Stimulated activated effector memory CD8-positive, alpha-beta T cell treated with anti-CD3 and anti-CD28 coated beads, Interleukin-12 subunit alpha, Interleukin-12 subunit beta, amount 100 ng/mL, for 72 hours (primary cell): ENCODE measurements around the gene GABRB2.
A peak's percentile ranks its signal among the peaks of the same experiment; 100 is the strongest.

Source experiments
- ATAC-seq: fragments of 150-1000 bp; cut with Tn5 transposase; 2 replicates; pipeline ENCODE4 v1.10.0; 2021
- DNase-seq, 2 donors: peaks; one replicate each; pipeline ENCODE4 v3.0.0; 2021 to 2022; ENCODE audit warnings: low spot score in 2 of 2
- H3K27ac Mint-ChIP-seq: one replicate; pipeline ENCODE4 v1.8.0; 2022; ENCODE audit warnings: mild to moderate bottlenecking, mixed read lengths
- H3K36me3 Mint-ChIP-seq: one replicate; pipeline ENCODE4 v1.8.0; 2022; ENCODE audit warnings: mild to moderate bottlenecking, mixed read lengths
- H3K4me1 Mint-ChIP-seq: one replicate; pipeline ENCODE4 v1.8.0; 2022; ENCODE audit warnings: mixed read lengths
- H3K4me3 Mint-ChIP-seq: one replicate; pipeline ENCODE4 v1.8.0; 2022; ENCODE audit warnings: mild to moderate bottlenecking, mixed read lengths
- H3K9me3 Mint-ChIP-seq: one replicate; pipeline ENCODE4 v1.8.0; 2022; ENCODE audit warnings: mixed read lengths

Gene GABRB2

DNA sequence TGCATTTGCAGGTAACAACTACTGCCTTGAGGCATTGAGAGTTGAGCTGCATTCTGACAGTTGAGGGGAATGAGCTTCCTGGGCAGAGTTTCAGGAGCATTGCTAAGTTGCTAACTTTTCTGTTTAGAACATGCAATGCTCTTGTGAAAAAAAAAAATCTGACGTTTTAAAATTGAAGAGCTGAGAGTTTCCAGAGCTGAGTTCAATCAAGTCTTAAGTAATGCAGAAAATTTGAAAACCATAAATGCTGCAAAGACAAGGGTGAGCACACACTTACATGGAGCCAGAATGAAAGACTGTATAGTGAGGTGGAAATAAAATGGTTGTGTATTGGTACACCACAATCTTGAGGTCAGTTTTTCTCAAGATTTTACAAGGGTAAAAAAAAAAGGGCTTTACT, 166.0 kb downstream of the GABRB2 start:
- Mint-ChIP-seq H3K4me3 (no peak overlapping the region), H3K9me3 (peaks cover 3% of the 10 kb centered on the region), H3K27ac (no peak overlapping the region), H3K4me1 (no peaks in the 10 kb centered on the region), H3K36me3 (no peaks in the 10 kb centered on the region)
- no peak for ATAC-seq
- DNase-seq, result no peak

DNA sequence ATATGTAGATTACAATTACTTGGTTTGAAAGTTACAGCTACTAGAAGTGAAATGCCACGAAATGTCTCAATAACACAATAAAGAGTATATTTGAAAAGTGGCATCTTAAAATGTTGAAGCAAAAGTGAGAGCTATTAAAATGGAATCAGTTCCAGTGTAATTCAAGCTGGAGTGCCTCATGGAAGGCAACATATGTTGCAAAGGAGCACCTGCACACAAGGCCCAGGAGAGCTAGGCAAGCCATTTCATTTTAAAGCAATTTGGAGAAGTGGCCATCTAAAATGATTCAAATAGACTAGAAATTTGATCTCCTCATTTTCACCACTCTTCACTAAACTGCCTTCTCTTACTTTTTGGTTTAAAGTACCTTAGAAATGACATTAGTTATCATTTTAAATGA, 167.8 kb downstream of the GABRB2 start:
- H3K9me3 Mint-ChIP-seq, result no peaks in the 10 kb centered on the region

DNA sequence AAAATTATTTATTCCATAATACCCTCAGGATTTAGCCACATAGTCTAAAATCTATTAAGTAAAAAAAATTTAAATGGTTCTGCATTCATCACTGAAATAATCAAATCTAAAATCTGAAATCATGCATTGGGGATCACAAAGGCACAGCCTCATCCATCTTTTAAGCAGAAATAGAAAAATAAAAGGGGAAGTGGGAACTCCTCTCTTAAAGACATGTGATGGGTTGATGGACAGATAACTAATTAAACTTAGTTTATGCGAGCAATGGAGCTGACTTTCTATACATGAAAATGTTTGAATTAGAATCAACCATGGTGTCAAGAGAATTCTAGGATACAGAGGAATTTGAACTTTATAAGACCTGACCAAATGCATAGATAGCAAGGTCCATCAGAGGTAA, 170.5 kb downstream of the GABRB2 start:
- no peak for ATAC-seq
- no peak overlapping the region for H3K27ac Mint-ChIP-seq
- no peak for DNase-seq

More for the DNA sequence above, 167.8 kb downstream of the GABRB2 start:
- no peak for ATAC-seq
- Mint-ChIP-seq H3K4me1 (no peaks in the 10 kb centered on the region), H3K4me3 (no peak overlapping the region), H3K36me3 (no peaks in the 10 kb centered on the region), H3K27ac (no peak overlapping the region)
- DNase-seq, result no peak

DNA sequence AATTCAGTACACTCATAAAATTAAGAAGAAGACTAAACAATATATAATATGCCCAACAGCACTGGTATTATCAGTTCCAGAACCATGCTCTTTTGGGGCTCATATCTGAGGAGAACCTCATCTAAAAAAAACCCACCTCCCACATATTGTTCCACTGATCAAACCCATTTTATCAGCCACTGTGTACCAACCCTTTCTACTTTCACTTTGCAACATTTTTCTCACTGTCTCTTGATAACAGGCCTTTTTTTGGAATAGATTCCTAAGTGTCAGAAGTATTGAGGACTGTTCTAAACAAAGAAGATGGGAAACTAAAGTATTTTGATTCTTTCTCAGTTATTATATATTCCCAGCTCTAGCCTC, 173.2 kb downstream of the GABRB2 start:
- H3K27ac Mint-ChIP-seq, result no peak overlapping the region
- H3K4me1 Mint-ChIP-seq, result no peaks in the 10 kb centered on the region
- no peak overlapping the region for H3K4me3 Mint-ChIP-seq
- H3K36me3 Mint-ChIP-seq, result no peaks in the 10 kb centered on the region
- peaks cover 4% of the 10 kb centered on the region for H3K9me3 Mint-ChIP-seq
- ATAC-seq, result no peak
- no peak for DNase-seq

More for the DNA sequence above, 170.5 kb downstream of the GABRB2 start:
- Mint-ChIP-seq H3K4me1 (no peaks in the 10 kb centered on the region), H3K4me3 (no peak overlapping the region), H3K9me3 (peaks cover 2% of the 10 kb centered on the region), H3K36me3 (no peaks in the 10 kb centered on the region)

DNA sequence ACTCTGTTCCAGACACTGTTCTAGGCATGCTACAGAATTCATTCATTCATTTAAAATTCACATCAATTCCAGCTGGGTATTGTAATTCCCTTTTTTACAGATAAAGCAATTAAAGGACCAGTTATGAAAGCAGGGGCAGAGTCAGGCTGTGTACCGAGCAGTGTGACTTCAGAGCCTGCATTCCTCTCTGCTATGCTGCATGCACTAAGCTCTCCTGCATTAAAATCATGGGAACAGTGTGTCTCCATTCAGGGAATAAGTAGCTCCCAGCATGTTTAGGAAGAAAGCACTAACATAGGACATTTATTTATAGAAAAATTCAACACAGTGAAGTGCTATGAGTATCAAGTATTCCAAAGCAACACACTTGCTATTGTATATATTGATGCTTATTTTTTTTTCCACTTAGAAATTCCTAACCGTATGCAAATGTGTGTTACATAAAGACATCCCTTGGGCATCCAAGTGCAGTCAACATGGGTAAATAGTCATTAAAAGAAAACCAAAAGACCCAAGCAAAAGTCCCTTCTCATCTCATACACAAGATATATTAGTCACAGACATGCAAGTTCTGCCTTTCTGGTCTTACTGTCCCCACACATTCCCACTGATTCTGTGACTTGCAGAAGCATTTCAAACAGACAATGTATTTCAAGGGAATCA, 173.7 kb downstream of the GABRB2 start:
- no peaks in the 10 kb centered on the region for H3K4me1 Mint-ChIP-seq
- peaks cover 4% of the 10 kb centered on the region for H3K9me3 Mint-ChIP-seq
- ATAC-seq (no peak), DNase-seq (no peak)
- H3K36me3 Mint-ChIP-seq, result no peaks in the 10 kb centered on the region
- H3K27ac Mint-ChIP-seq, result no peak overlapping the region
- no peak overlapping the region for H3K4me3 Mint-ChIP-seq

DNA sequence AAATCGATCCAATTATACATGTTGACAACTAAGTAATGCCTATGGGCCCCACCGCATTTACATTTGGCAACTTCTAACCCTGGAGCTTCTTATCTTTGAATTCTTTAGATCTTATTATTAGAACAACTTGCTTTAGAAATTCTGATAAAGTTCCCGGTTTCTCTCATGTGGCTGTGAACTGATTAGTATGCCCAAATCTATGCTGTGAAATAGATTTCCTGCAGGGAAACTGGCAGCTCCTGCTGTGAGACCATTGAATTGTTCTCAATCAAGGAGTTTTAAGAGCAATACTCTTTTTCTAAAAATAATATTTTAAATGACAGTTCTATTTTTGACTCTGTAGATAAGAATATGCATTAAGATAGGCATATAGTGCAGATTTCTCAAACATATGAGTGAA, 177.5 kb downstream of the GABRB2 start:
- Mint-ChIP-seq H3K4me1 (no peaks in the 10 kb centered on the region), H3K36me3 (no peaks in the 10 kb centered on the region), H3K9me3 (peaks cover 4% of the 10 kb centered on the region), H3K4me3 (no peak overlapping the region), H3K27ac (no peak overlapping the region)
- DNase-seq (no peak), ATAC-seq (no peak)

DNA sequence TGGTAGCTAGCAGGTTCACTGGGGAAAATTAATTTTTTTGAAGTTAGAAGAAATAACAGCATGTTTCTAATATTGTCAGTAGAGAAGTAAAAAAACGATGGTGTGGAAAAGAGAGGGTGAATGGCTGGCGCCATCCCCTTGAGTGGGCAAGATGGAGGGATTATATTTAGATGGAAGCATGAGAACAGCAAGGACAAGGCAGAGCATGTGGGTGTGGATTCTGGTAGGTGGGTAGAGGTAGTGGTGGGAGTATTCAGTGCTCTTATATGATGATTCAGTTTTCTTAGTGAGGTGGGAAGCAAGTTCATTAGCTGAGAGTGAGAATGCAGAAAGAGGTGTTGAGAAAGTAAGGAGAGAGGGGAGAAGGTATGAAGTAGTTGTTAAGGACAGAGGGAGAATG, 188.1 kb downstream of the GABRB2 start:
- H3K36me3 Mint-ChIP-seq, result no peaks in the 10 kb centered on the region
- ATAC-seq, result no peak
- no peak overlapping the region for H3K4me3 Mint-ChIP-seq
- H3K9me3 Mint-ChIP-seq, result peaks cover 2% of the 10 kb centered on the region
- no peak overlapping the region for H3K27ac Mint-ChIP-seq
- DNase-seq, result no peak
- no peaks in the 10 kb centered on the region for H3K4me1 Mint-ChIP-seq

DNA sequence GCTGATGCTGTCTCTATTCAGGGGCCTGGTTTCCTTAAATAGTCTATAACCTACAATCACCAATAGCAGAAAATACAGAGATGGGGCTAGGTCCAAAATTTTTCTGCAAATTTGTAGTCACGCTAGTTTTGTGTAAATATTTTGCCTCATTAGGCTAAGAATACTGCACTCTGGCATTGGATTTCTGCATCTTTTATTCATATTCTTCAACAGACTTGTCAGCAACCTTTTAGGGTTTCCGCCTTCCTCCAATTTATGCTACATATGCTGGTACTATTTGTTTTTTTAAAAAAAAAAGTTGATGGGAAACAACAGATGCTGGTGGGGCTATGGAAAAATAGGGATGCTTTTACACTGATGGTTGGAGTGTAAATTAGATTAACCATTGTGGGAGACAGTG, 202.3 kb downstream of the GABRB2 start:
- Mint-ChIP-seq H3K27ac (no peak overlapping the region), H3K4me3 (no peak overlapping the region), H3K9me3 (peaks cover 4% of the 10 kb centered on the region), H3K4me1 (no peaks in the 10 kb centered on the region), H3K36me3 (no peaks in the 10 kb centered on the region)
- DNase-seq (no peak), ATAC-seq (no peak)

DNA sequence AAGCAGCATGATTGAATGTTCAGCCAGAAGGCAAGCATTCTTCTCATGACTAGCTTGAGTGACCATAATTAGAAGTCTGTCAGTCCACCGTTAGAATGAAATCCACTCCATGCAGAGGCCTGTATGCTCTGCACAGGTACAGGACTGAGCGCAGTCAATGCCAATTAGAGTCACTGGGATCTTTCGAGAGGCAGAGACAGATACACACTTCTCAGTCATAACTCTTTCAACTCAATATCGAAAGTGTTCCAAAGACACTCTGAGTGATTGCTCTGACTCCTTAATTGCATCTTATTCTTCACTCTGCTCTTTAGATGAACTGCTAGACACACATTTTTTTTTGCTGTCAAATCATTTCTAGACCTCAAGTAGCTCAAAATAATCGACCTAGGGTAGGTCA, 203.6 kb downstream of the GABRB2 start:
- Mint-ChIP-seq H3K4me3 (no peak overlapping the region), H3K27ac (no peak overlapping the region), H3K4me1 (no peaks in the 10 kb centered on the region), H3K36me3 (no peaks in the 10 kb centered on the region), H3K9me3 (peaks cover 4% of the 10 kb centered on the region)
- DNase-seq, result no peak
- no peak for ATAC-seq

DNA sequence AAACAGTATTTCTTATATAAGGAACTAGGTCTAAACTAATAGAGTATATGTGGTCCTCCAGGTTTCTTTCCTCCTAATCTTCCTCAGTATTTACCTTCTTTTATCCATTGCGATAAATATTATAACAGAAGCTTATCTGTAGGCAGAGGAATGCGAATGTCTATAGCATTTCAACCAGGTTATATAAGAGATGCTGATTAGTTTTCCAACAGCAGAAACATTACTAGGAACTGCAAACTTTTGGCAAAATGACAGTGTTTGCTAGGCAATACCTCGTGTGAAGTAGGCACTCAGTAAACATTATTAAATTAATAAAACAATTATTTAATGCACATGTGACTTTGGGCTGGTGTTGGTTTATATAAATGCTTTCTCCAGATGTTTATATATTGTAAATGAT, 206.5 kb downstream of the GABRB2 start:
- Mint-ChIP-seq H3K4me3 (no peak overlapping the region), H3K27ac (no peak overlapping the region), H3K4me1 (no peaks in the 10 kb centered on the region), H3K9me3 (no peaks in the 10 kb centered on the region), H3K36me3 (no peaks in the 10 kb centered on the region)
- ATAC-seq, result no peak
- no peak for DNase-seq

DNA sequence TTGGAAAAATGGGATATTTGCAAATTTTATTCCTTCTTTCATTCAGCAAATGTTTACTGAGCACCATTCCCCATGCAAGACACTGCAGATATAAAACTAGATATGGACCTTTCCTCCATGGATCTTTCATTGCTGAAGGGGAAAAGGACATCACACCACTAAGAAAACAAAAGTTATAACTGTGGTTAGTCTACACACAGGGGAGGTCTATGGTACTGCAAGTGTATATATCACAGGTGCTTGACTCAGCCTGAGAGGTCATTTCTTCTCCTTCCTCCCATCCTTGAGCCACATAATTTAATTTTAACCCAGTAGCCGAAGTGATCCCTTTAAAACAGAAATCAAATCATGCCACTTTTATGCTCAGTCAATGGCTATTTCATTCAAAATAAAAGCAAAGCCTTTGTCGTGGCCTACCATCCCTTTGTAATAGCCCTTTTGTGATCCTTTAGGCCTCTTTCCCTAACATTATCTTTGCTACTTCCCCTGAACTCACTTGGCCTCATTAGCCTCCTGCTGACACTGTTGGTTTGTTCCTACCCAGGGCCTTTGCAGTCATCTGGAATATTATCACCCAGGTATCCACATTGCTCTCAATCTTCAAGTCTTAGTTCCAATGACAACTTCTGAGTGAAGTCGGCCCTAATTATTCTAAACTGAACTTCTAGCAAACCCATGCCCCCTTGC, 213.2 kb downstream of the GABRB2 start:
- no peaks in the 10 kb centered on the region for H3K36me3 Mint-ChIP-seq
- no peaks in the 10 kb centered on the region for H3K4me1 Mint-ChIP-seq
- DNase-seq (no peak), ATAC-seq (no peak)
- H3K9me3 Mint-ChIP-seq, result peaks cover 4% of the 10 kb centered on the region
- H3K4me3 Mint-ChIP-seq, result no peak overlapping the region
- no peak overlapping the region for H3K27ac Mint-ChIP-seq

DNA sequence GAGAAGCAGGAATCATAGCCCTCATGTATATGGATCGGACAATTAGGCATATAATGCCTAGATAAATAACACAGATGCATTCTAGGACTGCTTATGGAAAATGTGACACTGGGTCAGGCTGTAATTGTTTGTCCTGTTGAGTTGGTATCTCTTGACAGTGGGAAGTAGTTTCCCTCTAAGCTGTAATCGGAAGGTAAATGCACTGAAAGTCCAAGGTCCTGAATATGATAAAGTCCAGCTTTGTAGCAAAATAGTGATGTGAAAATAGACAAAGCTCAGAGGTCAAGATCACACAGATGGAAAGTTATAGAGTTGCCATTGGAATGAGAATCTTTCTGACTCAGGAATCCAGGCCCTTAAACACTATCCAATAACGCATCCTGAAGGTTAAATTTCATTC, 214.2 kb downstream of the GABRB2 start:
- DNase-seq (no peak), ATAC-seq (no peak)
- H3K4me3 Mint-ChIP-seq, result no peak overlapping the region
- peaks cover 4% of the 10 kb centered on the region for H3K9me3 Mint-ChIP-seq
- no peaks in the 10 kb centered on the region for H3K4me1 Mint-ChIP-seq
- H3K27ac Mint-ChIP-seq, result no peak overlapping the region
- H3K36me3 Mint-ChIP-seq, result no peaks in the 10 kb centered on the region

DNA sequence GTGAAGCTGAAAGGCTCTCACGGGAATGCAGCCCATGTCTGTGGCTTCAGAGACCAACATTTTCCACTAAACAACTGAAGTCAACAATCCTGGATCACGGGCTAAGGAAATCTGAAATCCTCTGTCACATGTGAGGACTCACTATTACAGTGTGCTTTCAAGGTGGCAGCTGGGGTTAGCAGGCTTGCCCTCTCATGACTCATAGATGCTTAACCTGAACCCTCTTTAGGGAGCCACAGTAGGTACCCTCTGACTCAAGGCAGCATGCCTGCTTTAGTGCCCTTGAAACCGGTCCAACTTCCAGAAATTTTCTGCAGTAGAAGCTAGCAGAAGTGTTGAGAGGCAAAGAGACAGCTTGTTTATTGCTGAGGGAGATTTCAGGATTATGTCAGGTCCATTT, 232.5 kb downstream of the GABRB2 start:
- H3K27ac Mint-ChIP-seq, result no peak overlapping the region
- DNase-seq (no peak), ATAC-seq (peak; percentile 34)
- no peak overlapping the region for H3K4me3 Mint-ChIP-seq
- no peaks in the 10 kb centered on the region for H3K36me3 Mint-ChIP-seq
- H3K4me1 Mint-ChIP-seq, result no peaks in the 10 kb centered on the region
- H3K9me3 Mint-ChIP-seq, result peaks cover 8% of the 10 kb centered on the region

DNA sequence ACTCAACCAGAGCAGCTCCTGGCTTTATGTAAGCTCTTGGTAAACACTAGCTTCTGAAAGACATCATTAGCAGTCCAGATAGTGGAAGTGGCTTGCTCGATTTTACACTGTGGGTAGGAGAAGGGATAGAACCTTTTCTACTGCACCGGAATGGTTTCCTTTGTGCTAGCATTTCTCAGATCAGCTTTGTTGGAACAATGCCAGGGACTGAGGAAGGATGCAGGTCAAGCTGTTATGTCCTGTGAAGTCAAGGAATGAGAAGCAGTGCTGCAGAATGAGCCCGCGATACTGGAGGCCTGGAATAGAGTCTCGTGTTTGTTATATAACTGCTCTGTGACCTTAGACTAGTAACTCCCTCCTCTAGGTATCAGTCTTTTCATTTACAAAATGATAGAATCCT, 233.6 kb downstream of the GABRB2 start:
- Mint-ChIP-seq H3K4me1 (no peaks in the 10 kb centered on the region), H3K27ac (no peak overlapping the region), H3K9me3 (peaks cover 11% of the 10 kb centered on the region), H3K4me3 (no peak overlapping the region), H3K36me3 (no peaks in the 10 kb centered on the region)
- no peak for DNase-seq
- ATAC-seq, result no peak

DNA sequence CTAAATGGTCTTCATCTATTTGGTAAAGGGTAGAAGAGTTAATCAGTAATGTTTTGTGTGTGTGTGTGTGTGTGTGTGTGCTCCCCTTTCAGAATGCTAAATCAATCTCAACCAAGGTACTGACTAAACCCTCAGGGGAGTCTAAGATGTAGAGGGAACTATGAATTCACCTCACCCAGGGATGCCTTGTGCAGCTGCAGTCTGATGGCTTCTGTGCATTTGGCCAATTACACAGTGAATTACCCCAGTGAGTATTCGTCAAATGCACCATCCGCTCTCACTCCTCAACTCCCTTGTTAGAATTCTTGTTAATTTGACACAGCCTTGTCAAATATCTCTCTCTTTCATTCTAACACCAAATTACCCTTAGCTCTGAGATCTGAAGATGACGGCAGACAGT, 234.6 kb downstream of the GABRB2 start:
- no peak overlapping the region for H3K4me3 Mint-ChIP-seq
- no peaks in the 10 kb centered on the region for H3K36me3 Mint-ChIP-seq
- ATAC-seq (no peak), DNase-seq (no peak)
- no peaks in the 10 kb centered on the region for H3K4me1 Mint-ChIP-seq
- H3K27ac Mint-ChIP-seq, result no peak overlapping the region
- H3K9me3 Mint-ChIP-seq, result peaks cover 11% of the 10 kb centered on the region

DNA sequence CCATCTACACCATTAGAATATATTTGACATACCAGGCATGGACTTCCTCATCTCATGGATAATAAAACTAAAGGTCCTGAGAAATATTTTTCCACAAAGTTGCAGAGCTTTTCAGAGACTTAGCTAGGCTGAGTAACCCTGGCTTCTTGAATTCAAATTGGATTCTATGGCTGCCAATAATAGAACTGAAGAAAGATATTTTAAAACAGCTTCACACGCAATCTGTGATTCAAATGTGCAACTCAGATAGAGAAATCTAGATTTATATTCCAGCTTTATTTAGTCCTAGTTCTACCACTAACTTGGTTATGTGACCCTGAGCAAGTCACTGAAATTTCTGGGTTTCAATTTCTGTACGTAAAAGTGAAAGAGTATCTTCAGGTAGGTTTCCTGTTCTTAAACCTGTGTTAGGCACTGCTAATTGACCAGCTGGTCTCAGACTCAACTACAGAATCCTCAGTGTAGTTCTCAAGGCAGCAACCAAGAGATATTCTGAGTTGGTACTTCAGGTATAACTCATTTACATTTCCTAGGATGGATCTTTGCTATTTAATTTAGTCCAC, 235.3 kb downstream of the GABRB2 start:
- no peaks in the 10 kb centered on the region for H3K4me1 Mint-ChIP-seq
- H3K4me3 Mint-ChIP-seq, result no peak overlapping the region
- H3K36me3 Mint-ChIP-seq, result no peaks in the 10 kb centered on the region
- DNase-seq (no peak), ATAC-seq (no peak)
- H3K9me3 Mint-ChIP-seq, result peaks cover 11% of the 10 kb centered on the region
- H3K27ac Mint-ChIP-seq, result no peak overlapping the region
